Embryonic facial prominence (tissue), 1 donor: ENCODE results near the gene RBM12.
"Not testable (repeated sequence)": the region's sequence is repeated elsewhere in the genome, so short reads cannot be mapped to it uniquely, and the experiment has no call there.

Experiments used
- DNase-seq: peaks from one replicate; pipeline ENCODE4 v3.0.0-alpha.2; 2016; ENCODE audit errors: extremely low spot score

RBM12 gene

GRCh38 chr20:35664466-35665206, at the start of gene RBM12, which contains the start of gene CPNE1:
RBM12 (minus strand) TSS chr20:35664900; CDS start chr20:35655322, 9,578 bp downstream.
CPNE1 (minus strand) TSS chr20:35664900; CDS start chr20:35632923, 31,977 bp downstream.
- DNase-seq, result peak; percentile 93

GRCh38 chr20:35714127-35714526, 49.4 kb upstream of the RBM12 start:
- no peak for DNase-seq

- not testable (repeated sequence) for DNase-seq
Measured at GRCh38 chr20:35713120-35713519, 48.4 kb upstream of the RBM12 start.

GRCh38 chr20:35711588-35712209, 47.0 kb upstream of the RBM12 start:
- no peak for DNase-seq

GRCh38 chr20:35710884-35711587, 46.3 kb upstream of the RBM12 start:
- DNase-seq, result no peak

- DNase-seq, result no peak
Measured at GRCh38 chr20:35710039-35710438, 45.3 kb upstream of the RBM12 start.

- no peak for DNase-seq
Measured at GRCh38 chr20:35709259-35709658, 44.6 kb upstream of the RBM12 start.

GRCh38 chr20:35708502-35708901, 43.8 kb upstream of the RBM12 start:
- no peak for DNase-seq

GRCh38 chr20:35706591-35707529, 42.2 kb upstream of the RBM12 start:
- not testable (repeated sequence) for DNase-seq

GRCh38 chr20:35705894-35706293, 41.2 kb upstream of the RBM12 start:
- not testable (repeated sequence) for DNase-seq

GRCh38 chr20:35704514-35705261, 40.0 kb upstream of the RBM12 start:
- DNase-seq, result no peak

- DNase-seq, result no peak
Measured at GRCh38 chr20:35702824-35703695, 38.4 kb upstream of the RBM12 start.

GRCh38 chr20:35702051-35702823, 37.5 kb upstream of the RBM12 start:
- no peak for DNase-seq

- DNase-seq, result no peak
Measured at GRCh38 chr20:35700625-35701148, 36.0 kb upstream of the RBM12 start.

GRCh38 chr20:35699957-35700624, 35.4 kb upstream of the RBM12 start:
- DNase-seq, result no peak

GRCh38 chr20:35699127-35699956, 34.6 kb upstream of the RBM12 start, which contains the start of the genes NFS1 and ROMO1:
NFS1 (minus strand) TSS chr20:35699352; CDS start chr20:35699288, 64 bp downstream.
ROMO1 (plus strand) TSS chr20:35699405; CDS start chr20:35699633, 228 bp downstream.
- peak; percentile 76 for DNase-seq
